Activated CD4-positive, alpha-beta T cell treated with anti-CD3 and anti-CD28 coated beads for 1 hour (primary cell): Measurements from ENCODE around the gene SSC5D.
"Not testable (repeated sequence)": the region's sequence is repeated elsewhere in the genome, so short reads cannot be mapped to it uniquely, and the experiment has no call there.

Source experiments
- DNase-seq: peaks from one replicate; pipeline ENCODE4 v3.0.0-alpha.2; 2020

Gene SSC5D

GRCh38 chr19:55487924-55488687 lies at the start of gene SSC5D:
SSC5D (plus strand) TSS chr19:55488436; CDS start chr19:55488590, 154 bp downstream.
- no peak for DNase-seq

DNA sequence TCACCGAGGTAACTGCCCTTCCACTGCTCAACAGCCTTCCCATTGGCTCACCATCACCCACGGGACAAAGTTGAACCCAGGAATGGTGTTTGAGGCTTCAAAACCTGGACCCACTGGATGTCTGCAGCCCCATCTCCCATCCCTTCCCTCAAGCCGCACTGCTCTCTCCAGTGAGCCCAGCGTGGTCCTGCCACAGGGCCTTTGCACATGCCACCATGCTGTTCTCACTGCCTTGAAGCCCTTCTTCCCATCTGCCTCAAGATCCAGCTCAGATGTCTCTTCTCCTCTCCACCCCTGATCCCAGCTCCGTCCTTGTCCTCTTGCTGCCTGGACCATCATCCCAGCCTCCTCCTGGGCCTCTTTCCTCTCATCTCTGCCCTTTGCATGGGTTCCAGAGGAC lies 49.2 kb upstream of the SSC5D start:
- DNase-seq = no peak

DNA sequence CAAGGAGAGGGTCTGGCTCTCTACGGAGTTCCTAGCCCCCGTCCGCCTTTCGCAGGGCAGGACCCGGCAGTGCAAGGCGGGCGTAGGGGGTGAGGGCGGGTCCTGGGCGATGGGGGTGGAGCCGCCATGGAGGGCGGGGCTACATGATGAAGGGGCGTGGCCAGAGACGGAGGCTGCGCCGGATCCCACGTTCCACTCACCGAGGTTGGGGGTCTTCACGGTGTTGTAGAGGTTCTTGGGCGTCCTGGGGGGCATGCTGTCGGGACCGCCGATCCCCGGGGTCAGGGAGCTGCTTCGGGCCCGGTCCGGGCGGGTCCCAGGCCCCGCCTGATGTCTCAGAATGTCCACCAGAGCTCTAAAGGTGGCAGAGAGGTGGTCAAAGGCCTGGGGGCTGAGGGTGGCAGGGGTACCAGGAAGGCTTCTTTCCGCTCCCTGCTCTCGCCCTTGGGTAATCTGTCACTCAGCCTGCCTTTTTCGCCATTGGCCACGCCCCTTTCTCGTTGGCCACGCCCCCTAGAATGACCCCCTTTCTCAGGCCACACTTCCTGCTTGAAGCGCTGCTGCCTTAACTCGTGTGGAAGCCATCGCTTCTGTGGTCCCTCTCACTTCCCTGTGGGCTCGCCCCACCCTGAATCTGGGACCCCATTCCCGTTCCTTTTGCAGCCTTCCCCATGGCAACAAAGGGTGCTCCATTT lies 47.7 kb upstream of the SSC5D start:
- DNase-seq = no peak

DNA sequence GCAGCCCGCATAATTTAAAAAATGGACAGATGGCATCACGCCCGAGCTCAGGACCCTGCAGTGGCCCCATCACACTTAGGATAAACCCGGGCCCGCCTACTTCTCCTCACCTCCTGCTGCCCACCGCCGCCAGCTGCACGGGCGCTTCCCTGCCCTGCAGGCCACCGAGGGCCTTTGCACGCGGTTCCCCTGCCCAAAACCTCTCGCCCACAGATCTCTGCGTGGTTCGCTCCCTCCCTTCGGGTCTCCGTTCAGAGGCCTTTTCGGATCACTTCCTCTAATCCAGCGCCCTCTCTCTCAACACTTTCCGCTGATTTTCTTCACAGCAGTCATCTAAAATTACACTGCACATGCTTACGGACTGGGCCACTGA lies 46.9 kb upstream of the SSC5D start:
- DNase-seq = no peak

GRCh38 chr19:55441692-55442321 lies 46.4 kb upstream of the SSC5D start:
- no peak for DNase-seq

- no peak for DNase-seq
Measured at GRCh38 chr19:55442372-55442961, 45.8 kb upstream of the SSC5D start.

DNA sequence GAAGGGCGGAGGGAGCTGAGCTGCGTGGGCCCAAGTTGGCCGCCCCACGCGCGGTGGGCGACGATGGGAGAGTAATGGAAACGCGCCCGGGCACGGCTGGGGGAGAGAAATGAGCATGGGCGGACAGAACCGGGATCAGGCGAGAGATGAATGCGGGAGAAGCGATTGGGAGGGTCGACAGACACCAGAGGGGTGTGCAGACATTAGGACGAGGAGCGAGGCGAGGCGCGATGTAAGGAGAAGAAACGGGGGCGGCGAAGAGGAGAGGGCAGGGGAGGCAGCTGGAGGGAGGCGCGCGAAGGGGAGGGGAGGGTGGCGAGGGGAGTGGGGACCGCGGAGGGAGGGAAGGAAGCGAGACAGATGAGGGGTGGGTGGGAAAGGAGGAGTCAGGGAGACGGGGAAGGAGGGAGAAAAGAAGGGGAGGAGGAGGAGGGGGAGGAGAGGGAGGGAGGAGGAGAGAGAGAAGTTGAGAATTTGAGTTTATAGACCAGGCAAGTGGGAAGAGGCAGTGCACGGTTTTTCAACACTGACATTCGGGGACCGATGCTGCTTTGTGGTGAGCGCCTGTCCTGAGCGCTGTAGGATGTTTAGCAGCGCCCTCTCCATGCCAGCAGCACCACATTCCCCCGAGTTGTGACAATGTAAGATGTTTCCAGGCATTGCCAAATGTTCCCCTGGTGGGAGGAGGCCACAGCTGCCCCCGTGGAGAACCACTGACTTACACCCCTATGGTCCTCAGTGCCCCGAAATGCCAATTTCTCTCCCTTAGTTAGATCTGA lies 45.0 kb upstream of the SSC5D start, which contains the start of gene SHISA7:
Gene SHISA7 (minus strand): TSS at position 256 of the 779 bp plus-strand sequence. CDS start 437 bp downstream, outside the sequence.
- no peak for DNase-seq

- DNase-seq = no peak
Measured at GRCh38 chr19:55443824-55444480, 44.3 kb upstream of the SSC5D start.

DNA sequence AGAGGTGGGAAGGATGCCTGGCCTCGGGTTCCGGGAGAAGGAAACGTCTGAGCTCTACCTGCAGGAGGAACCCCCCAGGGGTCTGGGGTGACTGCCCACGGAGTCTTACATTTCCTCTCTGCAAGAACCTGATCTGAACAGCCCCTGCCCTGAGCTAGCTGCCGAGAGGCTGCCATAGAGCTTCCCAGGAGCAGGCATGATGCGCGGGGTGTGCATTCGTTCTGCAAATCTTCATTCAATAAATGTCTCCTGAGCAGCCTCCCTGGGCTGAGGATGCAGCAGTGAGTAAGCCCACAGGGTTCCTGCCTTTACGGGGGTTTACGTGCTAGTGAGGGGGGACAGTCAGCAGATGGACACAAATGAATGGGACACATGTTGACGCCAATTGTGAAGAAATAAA lies 43.6 kb upstream of the SSC5D start:
- DNase-seq = no peak

- no peak for DNase-seq
Measured at GRCh38 chr19:55446060-55446459, 42.2 kb upstream of the SSC5D start.

DNA sequence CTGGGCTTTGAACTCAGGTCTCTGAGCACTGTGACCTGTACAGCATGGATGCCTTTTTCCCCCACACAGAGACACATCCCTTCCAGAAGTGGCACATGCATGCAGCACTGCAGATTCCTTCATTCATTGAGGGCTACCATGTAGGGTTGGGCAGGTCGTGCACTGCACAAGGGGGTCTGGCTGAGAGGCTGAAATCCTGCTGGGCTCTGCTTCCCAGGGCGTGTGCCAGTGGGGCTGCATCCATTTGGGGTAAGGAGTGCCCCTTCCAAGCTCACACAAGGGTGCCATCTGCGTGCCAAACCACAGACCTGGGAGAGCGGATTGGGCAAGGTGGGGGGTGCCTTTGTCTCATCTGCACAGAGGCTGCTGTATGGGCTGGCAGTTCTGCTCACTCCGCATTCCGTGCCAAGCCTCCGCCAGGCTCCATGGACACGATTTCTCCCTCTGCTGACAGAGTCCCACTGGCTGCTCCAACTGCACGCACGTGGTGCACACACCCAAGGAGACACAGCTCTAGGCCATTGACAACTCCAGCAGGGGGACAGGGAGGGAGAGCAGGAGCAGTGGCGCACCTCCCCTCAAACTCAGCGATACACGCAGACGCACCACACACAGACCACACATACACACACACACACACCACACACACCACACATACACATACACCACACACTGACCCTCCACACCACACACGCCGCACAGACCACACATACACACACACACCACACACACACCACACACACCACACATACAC lies 40.6 kb upstream of the SSC5D start:
- no peak for DNase-seq

DNA sequence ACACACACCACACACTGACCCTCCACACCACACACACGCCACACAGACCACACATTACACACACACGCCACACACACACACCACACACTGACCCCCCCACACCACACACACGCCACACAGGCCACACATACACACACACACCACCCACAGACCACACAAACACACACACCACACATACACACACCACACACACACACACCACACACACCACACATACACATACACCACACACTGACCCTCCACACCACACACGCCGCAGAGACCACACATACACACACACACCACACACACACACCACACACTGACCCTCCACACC lies 40.1 kb upstream of the SSC5D start:
- not testable (repeated sequence) for DNase-seq

- DNase-seq = no peak
Measured at GRCh38 chr19:55449469-55449868, 38.8 kb upstream of the SSC5D start.

GRCh38 chr19:55451163-55451964 lies 36.9 kb upstream of the SSC5D start:
- DNase-seq = no peak

GRCh38 chr19:55451965-55452748 lies 36.1 kb upstream of the SSC5D start:
- DNase-seq = no peak

DNA sequence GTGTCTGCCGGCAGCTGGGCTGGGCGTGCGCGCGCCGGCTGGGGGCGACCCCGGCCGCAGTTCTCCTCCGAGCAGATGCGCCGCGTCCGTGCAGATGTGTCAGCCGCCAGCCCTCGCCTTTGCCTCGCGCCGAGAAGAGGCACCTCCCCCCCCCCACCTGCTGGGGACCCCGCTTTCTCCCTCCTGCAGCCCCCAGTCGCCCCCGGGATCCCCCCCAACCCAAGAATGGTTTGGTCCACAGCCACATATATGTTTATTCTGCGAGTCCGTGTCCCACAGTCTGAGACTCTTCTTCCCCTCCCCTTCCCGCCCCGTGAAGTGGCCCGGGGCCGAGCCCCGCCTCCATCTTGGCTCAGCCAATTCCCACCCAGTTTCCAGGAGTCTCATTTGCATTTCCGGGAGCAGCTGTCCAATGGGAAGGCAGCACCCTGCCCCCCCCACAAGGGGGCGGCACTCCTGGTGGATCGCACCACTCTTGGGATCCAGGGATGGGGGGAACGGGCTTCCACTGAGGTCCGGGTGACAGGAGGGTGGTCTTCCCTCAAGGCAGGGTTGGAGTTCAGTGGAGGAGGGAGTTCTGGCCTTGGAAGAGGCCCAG lies 35.4 kb upstream of the SSC5D start:
- no peak for DNase-seq

DNA sequence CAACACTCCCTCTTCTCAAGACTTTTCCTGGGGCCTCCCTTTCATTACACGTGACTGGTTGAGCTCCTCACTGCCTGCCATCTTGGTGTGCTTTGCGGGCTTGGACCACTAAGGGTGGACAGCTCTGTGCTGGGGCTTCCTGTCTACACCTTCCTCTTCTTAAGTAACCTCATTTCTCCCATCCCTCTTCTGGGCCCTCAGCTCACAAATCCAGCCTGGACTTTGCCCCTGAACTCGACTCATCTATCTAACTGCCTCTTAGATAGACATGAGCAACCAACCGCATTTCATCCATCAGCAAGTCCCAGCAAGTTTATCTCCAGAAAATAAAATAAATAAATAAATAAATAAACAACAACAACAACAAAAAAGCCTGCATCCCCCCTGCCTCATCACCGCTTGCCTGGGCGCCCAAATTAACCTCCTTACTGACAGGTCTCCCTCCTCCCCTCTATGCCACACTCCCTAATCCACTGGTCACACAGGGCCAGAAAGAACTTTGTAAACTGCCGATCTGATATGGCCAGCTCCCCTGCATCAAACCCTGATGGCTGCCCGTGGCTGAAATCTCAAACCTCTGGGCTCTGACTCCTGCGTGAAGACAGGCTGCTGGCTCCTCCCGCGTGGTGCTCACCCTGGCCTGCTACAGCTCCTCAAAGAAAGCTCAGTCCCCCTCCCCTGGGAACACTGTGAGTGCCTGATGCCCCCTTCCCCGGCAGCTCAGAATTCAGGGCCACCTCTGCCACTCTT lies 34.5 kb upstream of the SSC5D start:
- DNase-seq = no peak

DNA sequence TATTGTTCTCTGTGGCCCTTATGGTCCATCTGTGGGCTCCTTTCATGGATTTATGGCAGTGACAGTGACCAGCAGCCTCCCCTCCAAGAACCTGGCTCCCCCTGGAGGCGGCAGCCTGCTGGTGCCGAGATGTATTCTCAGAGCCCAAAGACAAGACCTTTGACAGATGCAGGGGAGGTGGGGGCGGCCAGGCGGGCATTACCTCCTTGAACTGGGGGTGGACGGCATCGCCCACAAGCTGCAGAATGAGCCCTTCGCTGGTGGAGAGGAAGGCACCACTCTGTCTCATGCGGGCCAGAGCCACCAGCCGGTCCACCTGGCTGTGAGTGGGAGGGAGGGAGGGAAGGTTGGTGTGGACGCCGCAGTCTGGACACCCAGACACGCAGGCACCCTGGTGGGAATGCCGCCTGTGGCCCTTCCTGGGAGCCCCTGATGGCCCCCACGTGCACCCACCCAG lies 33.4 kb upstream of the SSC5D start:
- peak; percentile 31 for DNase-seq
